Endometrium (tissue), 2 donors: ENCODE data around the gene CDHR1.

ENCODE experiments used
- FAIRE-seq: peaks from 2 replicates; lab custom pipeline; 2012; peaks lifted over from hg19 to GRCh38; lab: Jason Lieb, UNC
- donor health status: control.
- donor health status: control.

CDHR1 gene

DNA sequence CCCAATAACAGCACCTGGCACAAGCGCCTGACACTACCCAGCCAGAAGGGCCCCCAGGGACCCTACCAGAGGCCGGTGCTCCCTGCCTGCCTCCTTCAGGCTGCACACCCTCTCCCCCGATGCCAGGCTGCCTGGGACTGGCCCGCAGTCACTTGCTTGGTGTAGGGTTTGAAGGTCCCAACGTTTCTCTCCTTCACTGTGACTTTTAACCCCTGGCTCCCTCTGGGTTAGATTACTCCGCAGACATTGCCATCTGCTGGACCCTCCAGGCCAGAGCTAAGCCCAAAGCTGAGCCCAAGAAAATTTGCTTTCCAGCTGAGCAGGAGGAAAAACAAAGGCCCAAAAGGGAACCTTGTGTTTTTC, 6.9 kb downstream of the CDHR1 start:
- FAIRE-seq = no peak

DNA sequence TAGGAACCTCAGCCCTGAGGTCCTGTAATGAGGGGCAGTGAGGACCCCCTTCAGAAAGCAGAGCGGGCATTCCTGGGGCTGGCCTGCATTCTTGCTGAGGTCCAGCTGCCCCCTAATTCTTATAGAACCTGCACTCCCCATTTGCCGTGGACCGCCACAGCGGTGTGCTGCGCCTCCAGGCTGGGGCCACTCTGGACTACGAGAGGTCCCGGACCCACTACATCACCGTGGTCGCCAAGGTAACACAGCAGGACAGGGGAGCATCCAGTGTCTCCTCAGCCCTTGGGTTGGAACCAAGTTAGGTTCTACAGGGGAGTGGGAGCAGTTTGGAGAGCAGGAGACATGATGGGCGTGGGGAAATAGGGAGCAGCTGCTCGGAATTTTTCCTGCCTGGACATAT, 7.3 kb downstream of the CDHR1 start:
- FAIRE-seq = no peak

DNA sequence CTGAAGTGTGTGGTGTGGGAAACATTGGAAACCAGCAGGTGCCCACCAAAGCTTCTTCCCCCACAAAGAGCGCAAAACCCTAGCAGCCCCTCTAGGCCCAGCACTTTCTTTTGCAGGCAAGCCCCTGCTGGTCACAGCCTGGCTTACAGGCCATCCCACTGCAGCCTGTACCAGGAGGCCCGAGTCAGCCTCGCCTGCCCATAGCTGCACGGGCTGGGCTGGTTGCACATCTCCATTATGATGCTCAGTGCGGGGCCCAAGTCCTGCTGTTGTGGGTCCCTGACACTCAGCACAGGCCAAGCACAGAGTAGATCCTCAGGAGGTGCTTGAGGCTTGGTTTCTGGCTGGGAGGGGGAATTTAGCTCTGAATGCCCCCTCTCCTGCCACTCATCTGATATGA, 8.0 kb downstream of the CDHR1 start:
- FAIRE-seq = no peak

DNA sequence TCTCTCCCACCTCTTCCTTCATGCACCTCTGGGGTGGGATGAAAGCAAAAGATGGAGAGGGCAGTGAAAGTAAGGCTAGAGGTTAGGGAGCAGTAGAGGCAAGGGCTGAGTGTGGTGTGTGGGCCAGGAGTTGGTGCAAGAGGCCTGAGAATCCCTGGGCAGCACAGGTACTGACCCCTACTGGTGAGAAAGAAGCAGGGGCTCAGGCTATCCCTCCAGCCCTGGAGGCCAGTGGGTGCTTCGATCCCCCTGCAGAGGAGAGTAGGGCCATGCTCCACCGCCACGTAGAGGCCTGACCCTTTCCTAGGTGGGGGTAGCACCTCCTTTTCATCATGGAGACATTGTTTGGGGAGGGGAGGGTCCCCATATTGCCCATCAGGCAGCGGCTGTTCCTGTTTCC, 9.8 kb downstream of the CDHR1 start:
- no peak for FAIRE-seq

DNA sequence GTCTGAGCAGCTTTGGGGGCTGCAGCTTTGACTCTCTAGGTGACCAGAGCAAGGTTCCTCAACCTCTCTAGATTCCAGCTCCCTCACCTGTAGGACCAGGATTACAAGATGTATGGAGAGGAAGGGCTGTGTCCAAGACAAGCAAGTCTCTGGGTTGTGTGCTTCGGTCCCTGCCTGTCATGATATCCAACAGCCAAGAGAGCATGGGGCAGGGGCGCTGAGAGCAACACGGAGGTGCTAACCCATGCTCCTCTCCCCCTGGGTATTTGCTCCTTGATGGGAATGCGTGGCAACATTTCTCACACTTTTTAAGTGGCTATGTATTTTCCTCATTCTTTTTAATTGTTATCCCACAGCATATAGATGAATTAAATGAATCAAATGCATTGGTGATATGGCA, 10.3 kb downstream of the CDHR1 start:
- no peak for FAIRE-seq

DNA sequence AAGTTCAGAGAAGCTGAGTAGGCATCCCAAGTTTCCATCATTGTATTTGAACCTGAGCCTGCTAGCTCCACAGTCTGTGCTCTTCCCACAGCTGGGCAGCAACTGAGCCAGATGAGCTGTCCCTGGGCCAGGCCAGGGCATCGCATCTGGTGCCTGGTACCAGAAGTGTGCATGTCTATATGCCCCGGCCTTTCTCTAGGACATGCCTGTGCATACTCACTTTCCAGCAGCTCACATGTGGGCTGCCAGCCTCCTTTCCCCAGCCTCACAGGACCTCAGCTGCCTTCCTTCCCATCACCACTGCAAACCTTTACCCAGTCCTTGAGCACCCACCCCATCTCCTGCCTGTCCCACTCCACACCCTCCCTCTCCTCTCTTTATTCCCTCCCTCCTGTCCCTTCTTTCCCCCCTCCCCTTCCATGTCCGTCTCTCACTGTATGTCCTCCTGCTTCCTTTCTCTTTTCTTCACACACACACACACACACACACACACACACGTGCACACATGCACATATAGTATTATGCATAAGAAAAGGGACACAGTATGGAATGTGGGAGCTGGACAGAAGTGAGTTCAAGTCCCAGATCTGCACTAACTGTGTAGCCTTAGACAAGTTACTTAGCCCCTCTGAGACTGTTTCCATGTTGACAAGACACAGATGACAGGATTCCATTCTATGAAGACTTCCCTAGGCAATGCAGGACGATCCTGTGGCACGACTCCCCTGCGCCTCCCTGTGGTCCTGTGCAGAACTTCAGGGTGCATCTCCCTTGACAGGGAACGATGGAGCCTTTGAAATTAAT, 10.9 kb downstream of the CDHR1 start:
- no peak for FAIRE-seq

DNA sequence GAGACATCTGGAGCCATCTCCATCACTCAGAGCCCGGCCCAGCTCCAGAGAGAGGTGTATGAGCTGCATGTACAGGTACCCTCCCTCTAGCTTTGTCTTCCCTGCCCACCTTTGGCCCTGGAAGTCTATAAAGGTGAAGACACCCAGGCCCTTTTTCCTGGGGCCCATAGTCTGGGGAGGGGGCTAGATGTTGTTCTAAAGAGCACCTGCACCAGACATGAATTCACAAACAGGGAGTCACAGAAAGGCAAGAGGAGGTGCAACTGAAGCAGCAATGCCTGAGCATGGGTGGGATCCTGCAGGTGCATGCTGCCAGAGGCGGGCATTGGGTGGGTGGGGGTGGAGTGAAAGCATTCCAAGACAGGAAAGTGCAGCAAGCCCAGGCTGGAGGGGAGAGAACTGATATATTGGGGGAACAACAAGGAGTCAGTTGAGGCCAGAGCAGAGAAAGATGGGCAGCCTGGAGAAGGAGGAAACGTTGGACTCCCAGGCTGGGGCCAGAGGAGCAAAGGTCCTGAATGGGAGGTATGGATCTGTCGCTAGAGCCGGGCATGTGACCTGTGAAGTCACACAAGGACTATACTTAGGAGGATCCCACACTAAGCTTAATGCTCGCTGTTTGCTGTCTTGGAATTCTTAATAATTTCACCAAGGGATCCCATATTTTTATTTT, 11.7 kb downstream of the CDHR1 start:
- FAIRE-seq = no peak

DNA sequence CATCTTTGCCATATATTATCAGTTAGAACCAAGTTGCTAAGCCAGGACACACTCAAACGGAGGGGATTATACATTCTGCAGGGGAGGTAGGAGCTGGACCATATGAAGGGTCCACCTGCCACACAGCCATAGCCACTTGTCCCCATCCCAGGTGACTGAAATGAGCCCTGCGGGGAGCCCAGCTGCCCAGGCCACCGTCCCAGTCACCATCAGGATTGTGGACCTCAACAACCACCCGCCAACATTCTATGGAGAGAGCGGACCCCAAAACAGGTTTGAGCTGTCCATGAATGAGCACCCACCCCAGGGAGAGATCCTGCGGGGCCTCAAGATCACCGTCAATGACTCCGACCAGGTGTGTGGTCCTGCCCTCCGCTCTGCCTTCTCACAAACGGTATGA, 13.7 kb downstream of the CDHR1 start:
- FAIRE-seq = no peak

DNA sequence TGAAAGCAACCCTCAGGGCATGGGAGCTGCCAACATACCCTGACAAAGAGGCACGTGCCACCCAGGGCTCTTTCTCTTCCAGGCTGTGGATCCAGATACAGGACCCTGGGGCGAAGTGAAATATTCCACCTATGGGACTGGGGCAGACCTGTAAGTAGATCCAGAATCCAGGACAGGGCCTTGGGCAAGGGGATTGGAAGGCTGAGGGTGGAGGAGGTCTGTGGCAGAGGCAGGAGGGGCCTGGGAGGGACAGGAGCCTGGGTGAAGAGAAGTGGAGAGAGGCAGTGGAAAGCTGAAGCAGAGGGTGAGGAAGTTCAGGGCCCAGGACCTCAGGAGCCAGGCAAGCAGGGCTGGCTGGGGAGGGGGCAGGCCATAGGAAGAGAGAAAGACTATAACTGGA, 17.2 kb downstream of the CDHR1 start:
- no peak for FAIRE-seq

DNA sequence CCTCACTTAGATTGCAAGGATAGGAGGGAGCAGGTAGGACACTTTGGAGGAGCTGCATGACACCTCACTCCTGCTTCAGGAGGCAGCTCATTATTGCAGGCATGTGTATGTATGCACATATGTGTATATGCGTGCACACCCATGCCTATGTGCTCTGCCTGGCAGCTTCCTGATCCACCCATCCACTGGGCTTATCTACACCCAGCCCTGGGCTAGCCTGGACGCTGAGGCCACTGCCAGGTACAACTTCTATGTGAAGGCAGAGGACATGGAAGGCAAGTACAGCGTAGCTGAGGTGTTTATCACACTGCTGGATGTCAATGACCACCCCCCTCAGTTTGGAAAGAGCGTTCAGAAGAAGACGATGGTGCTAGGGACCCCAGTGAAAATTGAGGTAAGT, 17.7 kb downstream of the CDHR1 start:
- FAIRE-seq = no peak

DNA sequence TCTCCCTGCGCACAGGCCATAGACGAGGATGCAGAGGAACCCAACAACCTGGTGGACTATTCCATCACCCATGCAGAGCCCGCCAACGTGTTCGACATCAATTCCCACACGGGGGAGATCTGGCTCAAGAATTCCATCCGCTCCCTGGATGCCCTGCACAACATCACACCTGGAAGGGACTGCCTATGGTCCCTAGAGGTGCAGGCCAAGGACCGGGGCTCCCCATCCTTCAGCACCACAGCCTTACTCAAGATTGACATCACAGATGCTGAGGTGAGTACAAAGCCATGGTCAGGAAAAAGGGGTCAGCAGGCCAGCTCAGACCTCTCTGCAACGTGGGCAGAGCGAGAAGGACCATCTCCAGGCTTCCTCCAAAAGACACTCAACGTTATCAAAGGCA, 18.7 kb downstream of the CDHR1 start:
- FAIRE-seq = no peak

DNA sequence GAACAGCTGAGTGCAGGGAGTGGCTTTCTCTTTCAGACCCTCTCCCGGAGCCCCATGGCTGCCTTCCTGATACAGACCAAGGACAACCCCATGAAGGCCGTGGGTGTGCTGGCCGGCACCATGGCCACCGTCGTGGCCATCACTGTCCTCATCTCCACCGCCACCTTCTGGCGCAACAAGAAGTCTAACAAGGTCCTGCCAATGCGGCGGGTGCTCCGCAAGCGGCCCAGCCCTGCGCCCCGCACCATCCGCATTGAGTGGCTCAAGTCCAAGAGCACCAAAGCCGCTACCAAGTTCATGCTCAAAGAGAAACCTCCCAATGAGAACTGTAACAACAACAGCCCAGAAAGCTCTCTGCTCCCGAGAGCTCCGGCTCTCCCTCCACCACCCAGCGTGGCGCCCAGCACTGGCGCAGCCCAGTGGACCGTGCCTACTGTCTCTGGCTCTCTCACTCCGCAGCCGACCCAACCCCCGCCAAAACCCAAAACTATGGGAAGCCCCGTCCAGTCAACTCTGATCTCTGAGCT, 19.8 kb downstream of the CDHR1 start:
- FAIRE-seq = no peak

DNA sequence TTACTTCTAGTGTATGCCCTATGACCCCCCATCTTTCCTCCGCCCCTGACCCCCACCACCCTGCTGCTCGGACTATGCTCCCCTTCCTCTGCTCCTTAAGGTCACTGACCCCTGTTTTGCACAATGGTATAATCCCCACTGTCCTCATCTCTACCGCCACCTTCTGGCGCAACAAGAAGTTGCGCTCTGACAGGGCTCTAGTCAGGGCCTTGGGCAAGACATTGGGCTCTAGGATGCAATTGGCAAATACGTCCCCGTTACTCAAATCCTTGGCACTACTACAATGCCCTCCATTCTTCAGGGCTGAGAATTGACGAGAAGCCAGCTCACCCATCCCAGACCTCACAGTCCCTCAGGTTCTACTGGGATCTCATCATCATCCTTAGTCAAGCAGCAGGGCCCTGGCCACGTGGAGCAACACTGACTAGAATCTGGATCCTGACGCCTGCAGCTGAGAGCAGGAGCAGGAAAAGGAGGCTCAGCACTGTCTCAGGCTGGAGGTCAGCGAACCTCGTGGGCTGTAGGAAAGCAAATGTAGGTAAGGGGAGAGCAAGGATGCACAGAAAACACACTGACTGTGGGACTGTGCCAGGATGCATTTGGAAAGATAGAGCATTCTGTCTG, 20.4 kb downstream of the CDHR1 start:
- no peak for FAIRE-seq

DNA sequence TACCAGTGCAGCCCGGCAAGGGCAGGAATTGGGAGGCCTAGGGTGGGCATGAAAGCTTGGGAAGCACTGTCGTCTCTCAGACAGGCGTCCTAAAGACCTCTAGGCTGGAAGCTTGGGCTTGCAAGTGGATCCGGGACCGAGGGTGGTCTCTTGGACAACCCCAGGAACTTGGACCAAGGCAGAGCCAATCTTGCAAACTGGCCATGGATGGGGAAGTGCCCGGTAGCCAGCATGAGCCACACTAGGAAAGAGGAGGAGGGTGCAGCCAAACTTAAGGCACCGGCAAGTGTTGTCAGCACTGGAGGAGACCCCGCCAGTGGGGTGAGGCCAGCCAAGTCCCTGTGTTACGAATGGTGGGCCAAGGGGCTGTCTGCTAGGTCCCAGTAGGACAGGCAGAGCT, 22.5 kb downstream of the CDHR1 start:
- FAIRE-seq = no peak

DNA sequence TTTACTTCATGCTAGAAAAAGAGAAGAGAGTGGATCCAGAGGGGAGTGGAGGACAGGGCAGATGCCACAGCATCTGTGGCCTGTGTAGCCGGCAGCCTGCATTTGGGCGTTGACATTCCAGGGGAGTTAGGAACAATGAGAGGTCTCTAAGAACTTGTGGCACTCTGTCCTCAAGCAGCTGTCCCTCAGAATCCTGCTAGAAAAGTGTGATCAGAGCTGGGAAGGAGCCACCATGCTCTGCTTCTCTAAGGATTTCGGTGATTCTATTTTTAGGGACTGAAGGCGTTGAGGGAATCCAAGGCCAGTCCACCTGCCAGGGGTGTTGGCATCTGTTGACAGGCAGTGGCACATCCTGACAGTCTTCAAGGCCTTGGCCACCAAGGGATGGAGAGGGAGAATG, 23.4 kb downstream of the CDHR1 start:
- no peak for FAIRE-seq

DNA sequence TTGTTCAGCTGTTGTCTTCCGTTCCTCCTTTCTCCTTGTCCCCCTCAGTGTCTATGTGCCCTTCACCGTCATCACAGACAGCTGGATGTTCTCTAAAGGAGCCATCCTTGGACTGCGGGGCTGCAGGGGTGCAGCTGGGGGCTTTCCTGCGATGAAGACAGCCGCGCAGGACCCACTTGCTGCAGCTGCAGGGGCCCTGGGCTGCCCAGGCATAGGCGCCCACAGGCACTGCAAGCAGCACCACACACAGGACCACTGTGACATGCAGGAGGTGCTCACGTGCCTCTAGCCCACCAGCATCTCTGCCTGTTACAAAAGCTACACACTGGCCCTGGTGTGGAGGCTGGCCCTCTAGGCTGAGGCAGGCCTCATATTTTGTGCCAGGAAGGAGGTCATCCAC, 27.6 kb downstream of the CDHR1 start:
- no peak for FAIRE-seq

DNA sequence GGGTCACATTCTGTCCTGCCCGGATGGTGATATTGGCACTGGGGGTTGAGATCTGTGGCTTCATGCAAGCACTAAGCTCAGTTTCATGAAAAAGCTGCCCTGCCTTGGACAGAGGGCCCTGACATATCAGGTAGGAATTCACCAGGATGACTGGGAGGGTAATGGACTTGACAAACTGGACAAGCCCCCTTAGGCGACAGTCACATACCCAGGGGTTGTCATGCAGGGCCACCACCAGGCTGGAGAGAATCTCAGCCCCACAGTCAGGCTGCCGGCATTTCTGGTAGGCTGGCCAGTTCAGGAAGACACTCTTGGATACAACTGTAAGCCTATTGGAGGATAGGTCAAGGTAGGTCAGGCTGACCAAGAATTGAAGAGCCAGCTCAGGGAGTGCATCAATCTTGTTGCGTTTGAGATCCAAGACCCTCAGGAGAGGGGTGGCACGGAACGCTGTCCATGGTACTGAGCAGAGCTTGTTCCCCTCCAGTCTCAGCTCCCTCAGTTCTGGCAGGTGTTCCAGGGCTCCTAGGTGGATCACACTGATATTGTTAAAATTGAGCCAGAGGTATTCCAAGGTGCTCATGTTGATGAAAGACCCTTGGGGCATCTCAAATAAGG, 30.2 kb downstream of the CDHR1 start:
- no peak for FAIRE-seq

DNA sequence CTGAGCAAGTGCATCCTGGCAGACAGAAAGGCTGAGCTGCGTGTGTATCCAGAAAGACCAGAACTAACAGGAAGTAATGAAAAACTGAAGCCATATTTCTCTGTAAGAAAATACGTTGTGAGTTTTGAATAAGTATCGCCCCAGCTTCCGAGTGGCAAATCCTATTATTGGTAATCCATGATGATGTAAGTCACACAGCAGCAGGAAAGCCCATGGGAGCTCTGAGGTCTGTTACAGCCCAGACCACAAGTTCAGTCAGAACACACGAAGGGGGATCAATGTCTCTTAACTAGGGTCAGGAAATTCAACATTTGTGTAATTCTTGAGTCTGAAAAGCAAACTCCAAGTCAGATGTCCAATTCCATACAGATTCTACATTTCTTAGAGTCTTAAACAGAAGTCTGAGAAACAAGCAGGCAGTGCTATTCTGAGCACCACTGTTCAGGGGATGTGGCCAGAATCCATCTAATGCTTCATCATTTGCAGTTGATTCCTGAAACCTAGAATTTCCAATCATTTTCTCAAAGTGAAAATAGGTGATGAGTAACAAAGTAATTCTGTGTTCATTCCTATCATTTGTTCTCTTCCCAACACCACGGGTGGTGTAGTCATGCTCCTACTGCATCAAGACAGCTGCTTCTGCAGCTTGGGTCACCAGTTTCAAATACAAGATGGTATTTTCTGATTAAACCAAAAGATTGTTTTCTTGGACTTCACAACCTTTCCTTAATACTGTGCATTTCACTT, 31.3 kb downstream of the CDHR1 start, which contains the start of gene LRIT2:
Gene LRIT2 (minus strand): TSS at position 118 of the 747 bp plus-strand sequence. CDS start 24 bp downstream, at position 94.
- no peak for FAIRE-seq

DNA sequence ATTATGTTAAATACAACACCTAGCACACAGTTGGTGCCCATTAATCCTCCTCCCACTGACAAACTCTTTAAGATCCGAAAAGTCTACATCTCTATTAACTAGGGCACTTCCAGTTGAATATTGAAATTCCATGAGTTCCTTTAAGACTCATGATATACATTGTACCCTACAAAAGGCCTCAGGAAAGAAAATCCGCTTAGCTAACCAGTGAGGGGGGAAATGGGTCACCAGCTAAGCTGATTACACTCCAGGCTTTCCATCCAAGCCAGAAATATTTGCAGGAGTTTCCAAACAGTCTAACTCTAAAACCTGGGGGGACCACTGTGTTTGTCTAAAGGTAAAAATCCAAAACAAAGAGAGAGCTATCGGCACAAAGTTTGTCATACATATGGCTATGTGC, 32.3 kb downstream of the CDHR1 start:
- no peak for FAIRE-seq

DNA sequence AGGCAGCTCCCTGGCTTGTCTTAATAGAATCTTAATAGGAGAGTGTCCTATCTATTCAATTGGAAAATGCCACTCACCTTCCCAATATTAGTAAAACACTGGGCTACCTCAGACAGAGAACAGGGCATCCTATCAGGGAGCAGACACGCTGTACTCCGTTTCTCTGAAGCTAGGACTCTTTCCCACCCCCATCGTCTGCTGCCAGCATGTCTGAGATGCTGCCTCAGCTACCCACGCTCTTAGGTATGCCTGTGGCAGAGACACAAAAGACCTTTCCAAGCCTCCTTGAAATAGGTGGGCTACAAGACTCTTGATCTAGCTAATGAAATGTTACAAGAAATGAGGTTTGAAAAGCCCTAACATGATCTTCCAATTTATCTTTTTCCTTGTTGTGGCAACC, 33.5 kb downstream of the CDHR1 start:
- no peak for FAIRE-seq

DNA sequence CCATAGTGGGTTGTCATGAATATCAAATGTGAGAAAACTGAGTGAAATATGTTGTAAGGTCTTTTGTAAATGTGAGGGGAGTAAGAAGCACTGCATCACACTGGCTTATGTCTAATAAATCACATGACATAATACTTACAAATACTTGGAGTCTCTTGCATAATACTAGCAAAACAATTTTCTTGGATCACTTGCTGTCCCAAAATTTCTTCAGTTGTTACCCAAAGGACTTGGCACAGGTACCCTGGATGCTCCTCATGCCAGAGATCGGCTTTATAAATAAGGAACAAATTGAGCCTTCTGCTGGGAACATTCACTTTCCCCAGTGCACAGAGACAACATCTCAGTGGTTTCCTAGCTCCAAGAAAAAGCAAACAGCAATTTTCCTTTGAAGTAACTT, 36.0 kb downstream of the CDHR1 start:
- FAIRE-seq = no peak

DNA sequence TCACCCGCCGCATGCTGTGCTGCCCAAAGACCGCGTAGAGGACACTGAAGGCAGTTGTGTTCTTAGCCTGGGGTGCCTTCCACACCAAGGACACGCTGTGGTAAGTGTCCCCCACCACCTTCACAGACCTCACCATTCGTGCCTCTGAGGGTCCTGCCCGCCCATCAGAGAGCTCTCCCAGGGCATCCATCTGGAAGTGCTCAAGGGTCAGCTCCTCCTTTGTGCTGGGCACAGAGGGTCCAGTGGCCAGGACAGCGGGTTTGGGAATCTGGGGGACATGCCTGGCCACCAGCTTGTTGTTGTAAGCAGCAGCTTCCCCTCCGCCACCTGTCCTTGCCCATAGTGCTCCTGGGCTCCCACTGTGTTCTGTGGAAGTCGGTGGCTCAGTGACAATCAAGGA, 38.0 kb downstream of the CDHR1 start:
- FAIRE-seq = no peak
